NT2/D1 (cell line): Measurements from ENCODE around the gene MAML2.

Experiments used
- SUZ12 ChIP-seq: IDR thresholded peaks from 2 replicates; pipeline ENCODE4 v1.6.1; 2011; ENCODE audit not compliant: insufficient read length, insufficient read depth; ENCODE audit errors: extremely low read depth
- YY1 ChIP-seq: IDR thresholded peaks from 2 replicates; pipeline ENCODE4 v1.6.1; 2011; ENCODE audit not compliant: insufficient read length, insufficient read depth
- ZNF274 ChIP-seq: IDR thresholded peaks from 2 replicates; pipeline ENCODE4 v1.6.1; 2011; ENCODE audit warnings: mild to moderate bottlenecking, low read depth, low read length

- TF ChIP-seq ZNF274: no peak
- TF ChIP-seq YY1: no peak
- TF ChIP-seq SUZ12: no peak
Measured at GRCh38 chr11:96217206-96217605, 125.8 kb downstream of the MAML2 start.
